ENCODE measurements around the gene PCDH9. TPM values are rescaled to one million over a fixed set of nuclear protein-coding genes. Genes with fewer than 3 reads are reported as not detected.

The PCDH9 gene
- total RNA-seq, 1 experiment from 2014 or later: 0.11 TPM

GRCh38 chr13:67091603-67092002 is 138.5 kb downstream of the PCDH9 start:
- no peak overlapping the region for H3K4me3 Mint-ChIP-seq (ENCODE audit: unreplicated experiment)
- no peaks in the 10 kb centered on the region for H3K36me3 Mint-ChIP-seq (ENCODE audit: insufficient read depth, unreplicated experiment)
- H3K4me1 ChIP-seq: peaks cover 2% of the 10 kb centered on the region; the same call in 1 of the 2 replicates
- H3K27me3 Mint-ChIP-seq (ENCODE audit: insufficient read depth, unreplicated experiment): no peaks in the 10 kb centered on the region
- H3K27ac Mint-ChIP-seq (ENCODE audit: unreplicated experiment): no peak overlapping the region
- H3K9me3 ChIP-seq: no peaks in the 10 kb centered on the region
- H3K4me3 ChIP-seq (ENCODE audit: low read depth, low read length): no peak overlapping the region
- no peaks in the 10 kb centered on the region for H3K36me3 ChIP-seq (ENCODE audit: control insufficient read depth, insufficient read depth, low read length)
- TF ChIP-seq, protein P1, sequence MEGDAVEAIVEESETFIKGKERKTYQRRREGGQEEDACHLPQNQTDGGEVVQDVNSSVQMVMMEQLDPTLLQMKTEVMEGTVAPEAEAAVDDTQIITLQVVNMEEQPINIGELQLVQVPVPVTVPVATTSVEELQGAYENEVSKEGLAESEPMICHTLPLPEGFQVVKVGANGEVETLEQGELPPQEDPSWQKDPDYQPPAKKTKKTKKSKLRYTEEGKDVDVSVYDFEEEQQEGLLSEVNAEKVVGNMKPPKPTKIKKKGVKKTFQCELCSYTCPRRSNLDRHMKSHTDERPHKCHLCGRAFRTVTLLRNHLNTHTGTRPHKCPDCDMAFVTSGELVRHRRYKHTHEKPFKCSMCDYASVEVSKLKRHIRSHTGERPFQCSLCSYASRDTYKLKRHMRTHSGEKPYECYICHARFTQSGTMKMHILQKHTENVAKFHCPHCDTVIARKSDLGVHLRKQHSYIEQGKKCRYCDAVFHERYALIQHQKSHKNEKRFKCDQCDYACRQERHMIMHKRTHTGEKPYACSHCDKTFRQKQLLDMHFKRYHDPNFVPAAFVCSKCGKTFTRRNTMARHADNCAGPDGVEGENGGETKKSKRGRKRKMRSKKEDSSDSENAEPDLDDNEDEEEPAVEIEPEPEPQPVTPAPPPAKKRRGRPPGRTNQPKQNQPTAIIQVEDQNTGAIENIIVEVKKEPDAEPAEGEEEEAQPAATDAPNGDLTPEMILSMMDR (IDR thresholded peaks at IDR 0.05; ENCODE audit: insufficient read depth in 1 of 2, low read depth in 1 of 2, low read length in 1 of 2, severe bottlenecking in 1 of 2, unreplicated experiment in 1 of 2): no peak
- POLR2A ChIA-PET: no interaction called here
- H3K4me1 Mint-ChIP-seq (ENCODE audit: low read depth, unreplicated experiment): peaks cover 2% of the 10 kb centered on the region
- intact Hi-C loops (cut with micrococcal nuclease; ENCODE audit: unreplicated experiment): no loop called here
- CTCF ChIA-PET: no interaction called here
- H3K9me3 Mint-ChIP-seq (ENCODE audit: unreplicated experiment): no peaks in the 10 kb centered on the region
- H3K27me3 ChIP-seq (replicated peaks; ENCODE audit: control insufficient read depth, insufficient read depth, low read length): no peaks in the 10 kb centered on the region
- DNase-seq: no peak
- BruUV-seq (replicated peaks): no TSS peak

GRCh38 chr13:67090856-67091255 is 139.3 kb downstream of the PCDH9 start:
- Mint-ChIP-seq H3K27ac (ENCODE audit: unreplicated experiment) (no peak overlapping the region), H3K9me3 (ENCODE audit: unreplicated experiment) (no peaks in the 10 kb centered on the region), H3K27me3 (ENCODE audit: insufficient read depth, unreplicated experiment) (no peaks in the 10 kb centered on the region), H3K4me3 (ENCODE audit: unreplicated experiment) (no peak overlapping the region), H3K4me1 (ENCODE audit: low read depth, unreplicated experiment) (peaks cover 8% of the 10 kb centered on the region), H3K36me3 (ENCODE audit: insufficient read depth, unreplicated experiment) (no peaks in the 10 kb centered on the region)
- TF ChIP-seq, protein P1 (IDR thresholded peaks at IDR 0.05; ENCODE audit: insufficient read depth in 1 of 2, low read depth in 1 of 2, low read length in 1 of 2, severe bottlenecking in 1 of 2, unreplicated experiment in 1 of 2): no peak
- intact Hi-C loops (cut with micrococcal nuclease; ENCODE audit: unreplicated experiment): no loop called here
- DNase-seq: no peak
- peaks cover 8% of the 10 kb centered on the region for H3K4me1 ChIP-seq
- BruUV-seq (replicated peaks): no TSS peak
- H3K27me3 ChIP-seq (replicated peaks; ENCODE audit: control insufficient read depth, insufficient read depth, low read length): no peaks in the 10 kb centered on the region
- H3K36me3 ChIP-seq (ENCODE audit: control insufficient read depth, insufficient read depth, low read length): no peaks in the 10 kb centered on the region
- ChIA-PET CTCF (no interaction called here), POLR2A (no interaction called here)
- H3K9me3 ChIP-seq: no peaks in the 10 kb centered on the region
- no peak overlapping the region for H3K4me3 ChIP-seq (ENCODE audit: low read depth, low read length)

DNA sequence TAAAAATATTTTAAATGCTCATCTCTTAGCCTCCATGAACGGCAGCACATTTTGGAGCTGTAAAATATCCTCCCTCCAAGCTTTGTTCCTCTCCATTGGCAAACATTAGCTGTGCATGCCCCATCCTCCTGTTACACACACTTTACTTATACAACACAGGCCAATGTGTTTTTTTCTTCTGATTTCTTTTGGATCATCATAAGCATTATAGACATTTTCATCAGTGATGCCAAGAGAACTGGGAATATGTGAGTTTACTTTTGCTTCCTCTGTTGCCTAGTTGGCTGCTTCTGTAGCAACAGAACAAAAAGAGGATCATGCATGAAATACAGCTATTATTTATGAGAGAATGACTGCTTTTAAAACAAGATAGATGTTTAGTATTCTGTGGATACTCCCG is 142.6 kb downstream of the PCDH9 start:
- intact Hi-C loops (cut with micrococcal nuclease; ENCODE audit: unreplicated experiment): no loop called here
- Mint-ChIP-seq H3K27me3 (ENCODE audit: insufficient read depth, unreplicated experiment) (no peaks in the 10 kb centered on the region), H3K36me3 (ENCODE audit: insufficient read depth, unreplicated experiment) (no peaks in the 10 kb centered on the region), H3K9me3 (ENCODE audit: unreplicated experiment) (no peaks in the 10 kb centered on the region), H3K4me1 (ENCODE audit: low read depth, unreplicated experiment) (peaks cover 22% of the 10 kb centered on the region), H3K4me3 (ENCODE audit: unreplicated experiment) (no peak overlapping the region), H3K27ac (ENCODE audit: unreplicated experiment) (no peak overlapping the region)
- TF ChIP-seq, protein P1 (IDR thresholded peaks at IDR 0.05; ENCODE audit: insufficient read depth in 1 of 2, low read depth in 1 of 2, low read length in 1 of 2, severe bottlenecking in 1 of 2, unreplicated experiment in 1 of 2): no peak
- Histone ChIP-seq H3K9me3 (no peaks in the 10 kb centered on the region), H3K27me3 (replicated peaks; ENCODE audit: control insufficient read depth, insufficient read depth, low read length) (no peaks in the 10 kb centered on the region), H3K4me3 (ENCODE audit: low read depth, low read length) (no peak overlapping the region), H3K4me1 (peaks cover 29% of the 10 kb centered on the region), H3K36me3 (ENCODE audit: control insufficient read depth, insufficient read depth, low read length) (no peaks in the 10 kb centered on the region)
- ChIA-PET POLR2A (no interaction called here), CTCF (no interaction called here)
- no TSS peak for BruUV-seq (replicated peaks)
- DNase-seq: no peak

Data from Caco-2 (cell line).